Suppressor macrophage treated with lipopolysaccharide for 1 hour (primary cell): Measurements from ENCODE around the gene ARHGAP8.
"Not testable (repeated sequence)": the region's sequence is repeated elsewhere in the genome, so short reads cannot be mapped to it uniquely, and the experiment has no call there.

Experiments
- DNase-seq, 3 donors: peaks; one replicate each; pipeline ENCODE4 v3.0.0-alpha.2; 2020 to 2022

ARHGAP8 gene

DNA sequence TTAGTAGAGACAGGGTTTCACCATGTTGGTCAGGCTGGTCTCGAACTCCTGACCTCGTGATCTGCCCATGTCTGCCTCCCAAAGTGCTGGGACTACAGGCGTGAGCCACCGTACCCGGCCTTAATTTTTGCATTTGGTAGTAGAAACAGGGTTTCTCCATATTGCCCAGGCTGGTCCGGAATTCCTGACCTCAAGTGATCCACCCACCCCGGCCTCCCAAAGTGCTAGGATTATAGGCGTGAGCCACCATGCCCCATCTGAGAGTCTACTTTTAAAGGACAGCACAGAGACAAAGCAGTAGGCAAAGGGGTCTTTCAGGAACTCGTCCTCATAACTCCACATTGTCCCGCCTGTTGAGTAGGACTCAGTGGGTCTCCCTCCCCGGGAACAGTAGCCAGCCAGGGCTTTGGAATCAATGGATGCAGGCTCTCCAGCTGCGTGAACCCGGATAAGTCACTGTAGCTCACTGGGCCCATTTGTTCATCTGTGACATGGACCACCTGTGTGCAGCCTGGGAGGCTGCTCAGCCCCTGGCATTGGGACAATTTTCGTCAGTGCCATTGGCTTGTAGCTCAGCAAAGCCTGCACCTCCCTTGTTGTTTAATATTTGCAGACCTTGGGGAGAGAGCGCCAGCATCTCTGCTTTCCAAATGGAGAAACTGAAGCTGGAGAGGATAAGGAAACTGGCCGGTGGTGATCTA lies 86.1 kb downstream of the ARHGAP8 start:
- DNase-seq = no peak

DNA sequence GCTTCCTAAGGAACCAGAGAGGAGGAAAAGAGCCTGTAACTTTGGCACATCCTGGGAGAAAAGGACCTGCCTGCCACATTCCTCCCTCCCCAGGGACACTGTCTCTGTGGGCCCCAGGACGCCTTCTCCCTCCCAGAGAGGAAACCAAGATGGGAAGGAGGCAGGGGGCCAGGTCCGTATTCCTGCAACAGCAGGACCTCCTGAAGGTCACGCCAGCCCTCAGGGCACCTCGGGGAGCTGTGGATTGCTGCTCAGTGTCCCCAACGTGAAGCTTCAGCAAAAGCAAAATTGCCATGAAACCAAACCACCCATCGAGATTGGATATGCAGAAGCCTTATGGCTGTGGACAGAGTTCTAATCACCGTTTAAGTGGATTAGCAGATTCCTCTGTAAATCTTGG lies 86.7 kb downstream of the ARHGAP8 start:
- DNase-seq = no peak

DNA sequence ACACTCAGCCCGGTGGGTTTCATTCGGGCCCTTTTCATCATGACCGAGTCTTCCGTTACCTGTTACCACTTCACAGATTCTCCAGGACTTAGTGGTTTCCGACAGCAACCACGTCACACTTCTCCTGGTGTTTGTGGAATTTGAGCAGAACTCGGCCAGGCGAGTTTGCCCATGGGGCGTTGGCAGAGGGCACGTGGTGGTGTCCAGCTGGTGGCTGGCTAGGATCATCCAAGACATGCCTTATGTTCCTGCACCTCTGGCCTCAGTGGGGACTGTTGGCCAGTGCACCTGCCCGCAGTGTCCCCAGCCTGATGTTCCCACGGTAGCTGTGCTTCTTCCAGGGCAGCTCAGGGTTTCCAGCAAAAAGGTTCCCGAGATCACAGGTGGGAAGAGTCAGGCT lies 87.3 kb downstream of the ARHGAP8 start:
- no peak for DNase-seq

DNA sequence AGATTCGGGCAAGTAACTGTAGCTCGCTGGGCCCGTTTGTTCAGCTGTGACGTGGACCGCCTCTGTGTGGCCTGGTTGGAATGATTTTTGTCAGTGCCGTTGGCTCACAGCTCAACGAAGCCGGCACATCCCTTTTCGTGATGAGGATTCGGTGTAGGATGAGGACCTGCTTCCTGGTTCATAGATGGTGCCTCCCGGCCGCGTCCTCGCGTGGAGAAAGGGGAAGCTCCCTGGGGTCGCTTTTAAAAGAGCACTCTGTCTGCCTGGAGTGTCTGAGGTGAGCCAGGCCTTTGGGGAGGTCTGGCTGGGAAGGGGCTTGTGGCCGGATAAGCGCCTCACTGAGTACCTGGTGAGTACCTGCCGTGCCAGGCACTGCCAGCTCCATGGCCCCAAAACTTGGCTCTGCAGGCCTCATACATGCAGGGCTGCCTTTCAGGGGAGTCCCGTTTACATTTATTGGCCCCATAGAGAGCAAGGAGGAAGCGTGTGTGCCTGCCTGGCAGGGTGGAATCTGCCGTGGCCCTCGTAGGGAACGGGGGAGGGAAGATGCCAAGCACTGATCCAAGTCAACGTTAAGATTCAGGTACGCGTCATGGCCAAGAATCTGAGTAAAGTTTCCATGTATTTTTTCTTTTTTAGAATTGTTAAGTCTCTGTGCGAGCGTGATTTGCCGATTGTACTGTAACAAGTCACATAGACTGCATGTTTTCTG lies 88.4 kb downstream of the ARHGAP8 start:
- DNase-seq = no peak

DNA sequence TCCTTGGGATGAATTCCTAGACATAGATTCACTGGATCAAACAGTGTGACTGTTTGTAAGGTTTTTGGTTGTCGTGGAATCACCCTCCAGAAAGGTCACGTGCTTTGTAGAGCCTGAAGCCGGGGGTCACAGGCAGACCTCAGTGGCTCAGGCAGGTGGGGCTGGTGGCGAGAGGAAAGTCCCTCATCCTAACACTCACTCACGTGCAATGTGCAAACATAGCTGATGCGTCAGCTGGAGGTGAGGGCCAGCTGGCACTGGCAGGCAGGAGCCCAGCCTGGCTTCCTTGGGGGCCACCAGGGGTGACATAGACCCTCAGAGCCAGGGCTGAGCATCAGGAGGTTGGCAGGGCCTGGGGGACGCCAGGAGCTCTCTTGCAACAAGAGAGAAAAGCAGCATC lies 90.0 kb downstream of the ARHGAP8 start:
- no peak for DNase-seq

DNA sequence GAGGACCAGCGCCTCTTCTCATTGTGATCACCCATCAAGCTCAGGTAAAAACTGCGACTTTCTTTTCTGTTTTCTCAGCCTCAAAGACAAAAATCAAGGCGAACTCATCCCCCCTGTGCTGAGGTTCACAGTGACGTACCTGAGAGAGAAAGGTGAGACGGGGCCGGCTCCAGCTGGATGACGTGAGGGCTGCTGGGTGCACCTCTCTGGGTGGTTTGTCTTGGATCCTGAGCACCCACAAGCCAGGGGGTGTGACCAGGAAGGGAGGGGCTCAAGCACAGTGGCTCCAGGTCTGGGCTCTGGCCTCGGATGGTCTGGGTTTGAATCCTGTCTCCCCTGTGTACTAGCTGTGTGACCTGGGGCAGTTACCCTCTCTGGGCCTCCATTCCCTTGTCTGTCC lies 92.8 kb downstream of the ARHGAP8 start:
- no peak for DNase-seq

DNA sequence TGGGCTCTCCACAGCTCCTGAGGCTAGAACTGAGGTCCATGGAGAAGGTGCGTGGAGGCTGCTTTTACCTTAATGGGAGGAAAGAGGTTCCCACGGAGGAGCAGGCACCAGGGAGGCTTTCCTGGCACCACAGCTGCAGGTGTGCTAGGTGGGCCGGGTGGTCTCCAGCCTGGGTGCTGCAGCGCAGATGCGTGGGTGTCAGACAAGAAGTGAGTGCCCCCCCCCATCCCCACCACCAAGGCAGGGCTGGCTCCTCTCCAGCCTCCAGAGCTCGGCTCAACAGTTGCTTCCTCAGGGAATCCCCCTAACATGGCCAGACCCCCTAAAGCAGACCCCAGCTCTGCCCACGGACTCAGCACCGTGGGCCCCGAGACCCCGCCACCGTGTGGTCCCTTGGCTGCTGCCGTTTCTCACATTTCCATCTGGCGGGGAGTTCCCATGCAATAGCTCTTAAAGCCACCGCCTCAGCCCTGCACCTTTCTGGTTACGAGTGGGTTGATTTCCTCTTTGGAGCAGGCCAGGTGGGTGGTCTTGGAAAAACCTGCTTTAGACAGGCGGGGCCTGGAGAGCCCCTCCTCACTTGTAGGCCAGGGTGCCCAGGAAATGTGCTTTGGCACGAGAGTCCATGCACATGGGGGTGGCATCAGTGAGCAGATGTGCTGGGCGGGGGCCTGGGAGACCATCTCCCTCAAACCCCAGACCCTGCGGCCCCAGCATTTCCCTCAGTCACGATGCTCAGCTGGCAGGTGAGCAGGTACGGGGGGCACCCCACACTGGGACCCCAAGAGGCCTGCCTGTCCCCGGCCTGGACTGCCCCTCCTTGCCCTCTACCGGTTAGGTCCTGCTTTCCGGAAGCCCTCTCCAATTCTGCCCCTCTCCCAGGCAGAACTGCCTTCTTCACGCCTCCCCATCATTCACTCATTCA lies 93.7 kb downstream of the ARHGAP8 start:
- DNase-seq = no peak

DNA sequence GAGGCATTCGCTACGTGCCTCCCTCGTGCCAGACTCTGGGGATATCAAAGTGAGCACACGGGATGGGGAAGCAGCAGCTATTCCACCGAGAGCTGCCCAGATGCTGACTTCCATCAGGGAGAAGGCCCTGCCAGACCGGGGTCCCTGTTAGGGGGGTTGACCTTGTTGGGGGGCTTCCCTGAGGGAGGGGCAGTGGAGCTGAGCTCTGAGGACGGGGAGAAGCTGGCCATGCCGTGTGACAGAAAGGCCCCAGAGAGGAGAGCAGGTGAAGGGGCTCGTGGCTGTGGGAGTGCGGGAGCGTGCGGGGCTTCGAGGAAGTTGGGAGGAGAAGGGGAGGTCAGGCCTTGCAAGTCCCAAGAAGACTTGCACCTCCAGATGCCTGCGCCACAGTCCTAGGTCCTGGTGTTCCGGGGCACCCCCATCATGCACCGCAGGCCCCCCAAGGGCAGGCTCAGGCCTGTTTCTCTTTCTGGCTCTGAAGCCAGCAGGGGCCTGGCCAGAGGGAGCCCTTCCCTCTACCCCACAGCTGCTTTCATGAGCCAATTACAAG lies 94.4 kb downstream of the ARHGAP8 start:
- DNase-seq = no peak

DNA sequence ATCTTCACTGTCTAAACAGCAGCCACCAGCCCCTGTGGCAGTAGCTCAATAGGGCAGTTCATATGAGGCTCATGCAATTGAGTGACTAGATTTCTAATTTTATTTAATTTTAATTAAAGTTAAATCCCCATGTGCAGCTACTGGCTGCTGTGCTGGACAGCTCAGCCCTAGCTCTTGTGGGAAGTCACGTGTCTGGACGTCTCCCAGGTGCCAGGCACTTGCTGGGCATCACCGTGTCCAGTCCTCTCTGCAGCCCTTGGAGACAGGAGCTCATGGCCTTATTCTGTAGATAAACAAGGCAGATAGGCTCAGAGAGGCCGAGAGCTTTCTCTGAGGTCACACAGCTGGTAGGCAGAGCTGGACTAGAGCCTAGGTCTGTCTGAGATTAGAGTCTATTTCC lies 95.0 kb downstream of the ARHGAP8 start:
- no peak for DNase-seq

DNA sequence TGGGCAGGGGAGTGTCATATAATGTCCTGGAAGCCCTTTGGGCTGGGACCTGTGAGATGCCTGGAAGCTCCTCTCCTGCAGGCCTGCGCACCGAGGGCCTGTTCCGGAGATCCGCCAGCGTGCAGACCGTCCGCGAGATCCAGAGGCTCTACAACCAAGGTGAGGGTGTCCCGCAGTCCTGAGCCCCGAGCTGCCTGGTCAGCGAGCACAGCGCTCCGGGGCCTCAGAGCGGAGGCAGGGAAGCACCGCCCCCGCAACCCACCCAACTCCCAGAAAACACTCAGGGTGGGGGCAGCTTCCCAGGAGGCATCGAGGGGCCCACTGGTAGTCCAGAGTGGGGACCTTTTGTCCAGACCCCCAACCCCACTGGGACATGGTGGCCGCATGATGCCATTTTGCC lies 95.5 kb downstream of the ARHGAP8 start:
- no peak for DNase-seq

DNA sequence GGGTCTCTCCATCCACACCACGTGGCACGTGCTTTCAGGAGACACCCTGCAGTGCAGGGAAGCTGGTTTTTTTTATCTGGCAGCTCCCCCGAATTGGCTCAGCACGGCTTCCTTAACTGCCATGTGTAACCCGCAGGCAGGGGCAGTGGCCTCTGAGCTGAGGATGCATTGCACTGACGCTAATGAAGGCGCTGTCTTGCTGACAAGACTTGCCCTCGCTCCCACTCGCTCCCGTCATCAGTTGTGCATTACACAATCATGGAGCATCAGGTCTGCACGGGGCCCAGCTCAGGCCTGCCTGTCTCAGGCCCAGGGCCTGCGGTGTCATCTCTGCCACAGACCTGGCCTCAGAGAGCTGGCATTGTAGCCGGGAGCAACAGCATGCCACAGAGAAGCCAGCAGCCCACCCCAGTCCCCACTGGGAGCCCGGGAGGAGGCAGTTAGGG lies 95.9 kb downstream of the ARHGAP8 start:
- no peak for DNase-seq

DNA sequence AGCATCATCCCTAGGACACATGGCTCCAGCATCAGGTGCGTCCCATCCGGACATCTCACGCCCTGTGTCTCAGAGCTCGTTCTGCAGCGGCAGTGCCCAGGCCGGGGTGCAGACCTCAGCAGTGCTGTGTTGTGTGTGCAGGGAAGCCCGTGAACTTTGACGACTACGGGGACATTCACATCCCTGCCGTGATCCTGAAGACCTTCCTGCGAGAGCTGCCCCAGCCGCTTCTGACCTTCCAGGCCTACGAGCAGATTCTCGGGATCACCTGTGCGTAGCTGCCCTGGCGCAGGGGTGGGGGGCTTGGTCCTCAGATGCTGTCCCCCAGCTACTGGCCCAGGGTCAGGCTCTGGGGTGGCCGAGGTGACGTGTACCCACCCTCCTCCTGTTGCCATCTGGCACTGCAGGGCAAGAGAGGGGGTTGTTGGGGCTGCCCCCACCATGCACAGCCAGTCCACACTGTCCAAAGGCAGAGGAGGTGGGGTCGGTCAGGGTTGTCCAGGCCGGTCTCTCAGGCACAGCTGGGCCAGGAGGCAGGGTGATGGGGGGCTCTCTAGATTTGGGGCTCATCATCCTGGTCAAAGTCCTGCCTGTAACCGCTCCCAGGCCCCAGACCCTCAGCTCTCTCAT lies 96.5 kb downstream of the ARHGAP8 start:
- DNase-seq = no peak

DNA sequence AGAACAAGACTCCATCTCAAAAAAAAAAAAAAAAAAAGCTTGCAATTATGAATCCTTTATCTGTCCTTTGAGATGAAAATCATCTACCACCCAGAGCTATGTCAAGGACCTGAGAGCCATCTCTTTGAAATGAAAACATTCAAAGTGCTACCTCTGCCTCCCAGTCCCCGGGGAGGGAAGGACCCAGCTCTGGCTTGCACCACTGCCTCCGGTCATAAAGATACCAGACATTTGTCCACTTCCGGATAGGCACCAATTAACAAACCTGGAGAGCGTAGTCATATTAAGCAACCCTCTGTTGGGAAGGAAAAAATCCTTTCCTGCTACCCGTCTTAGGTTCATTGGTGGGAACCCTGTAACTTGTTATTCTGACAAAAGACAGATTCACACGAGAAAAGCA lies 98.6 kb downstream of the ARHGAP8 start:
- no peak for DNase-seq

DNA sequence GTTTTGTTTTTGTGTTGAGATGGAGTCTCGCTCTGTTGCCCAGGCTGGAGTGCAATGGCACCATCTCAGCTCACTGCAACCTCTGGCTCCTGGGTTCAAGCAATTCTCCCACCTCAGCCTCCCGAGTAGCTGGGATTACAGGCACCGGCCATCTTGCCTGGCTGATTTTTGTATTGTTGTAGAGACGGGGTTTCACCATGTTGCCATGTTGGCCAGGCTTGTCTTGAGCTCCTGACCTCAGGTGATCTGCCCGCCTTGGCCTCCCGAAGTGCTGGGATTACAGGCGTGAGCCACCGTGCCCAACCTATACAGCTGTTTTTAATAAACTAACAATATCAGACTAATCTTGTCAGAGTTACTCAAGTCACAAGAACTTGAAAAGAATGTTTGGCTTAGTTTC lies 102.3 kb downstream of the ARHGAP8 start:
- not testable (repeated sequence) for DNase-seq

DNA sequence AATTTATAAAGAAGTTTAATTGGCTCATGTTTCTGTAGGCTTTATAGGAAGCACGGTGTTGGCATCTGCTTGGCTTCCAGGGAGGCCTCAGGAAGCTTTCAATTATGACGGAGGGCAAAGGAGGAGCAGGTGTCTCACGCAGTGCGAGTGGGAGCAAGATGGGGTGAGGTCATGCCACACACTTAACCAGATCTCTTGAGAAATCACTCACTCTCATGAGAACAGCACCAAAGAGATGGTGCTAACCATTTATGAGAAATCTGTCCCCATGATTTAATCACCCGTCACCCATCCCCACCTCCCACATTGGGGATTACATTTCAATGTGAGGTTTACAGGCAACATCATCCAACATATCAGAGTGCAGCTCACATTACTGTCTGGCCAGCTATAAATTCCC lies 103.5 kb downstream of the ARHGAP8 start:
- no peak for DNase-seq

DNA sequence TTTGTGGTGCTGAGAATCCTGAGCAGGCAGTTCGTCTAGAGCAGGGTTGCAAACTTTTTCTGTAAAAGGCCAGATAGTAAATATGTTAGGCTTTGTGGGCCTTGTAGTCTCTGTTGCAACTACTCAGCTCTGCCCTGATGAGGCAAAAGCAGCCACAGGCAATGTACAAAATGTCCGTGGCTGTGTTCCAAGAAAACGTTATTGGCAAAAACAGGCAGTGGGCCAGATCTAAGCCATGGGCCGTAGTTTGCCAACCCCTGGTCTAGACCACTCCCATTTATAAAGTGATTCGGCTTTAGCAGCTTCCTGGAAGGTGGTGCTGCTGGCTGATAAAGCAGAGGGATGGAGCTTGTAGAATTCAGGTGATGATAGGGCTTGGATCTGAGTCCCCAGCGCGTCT lies 106.4 kb downstream of the ARHGAP8 start:
- DNase-seq = not testable (repeated sequence)

DNA sequence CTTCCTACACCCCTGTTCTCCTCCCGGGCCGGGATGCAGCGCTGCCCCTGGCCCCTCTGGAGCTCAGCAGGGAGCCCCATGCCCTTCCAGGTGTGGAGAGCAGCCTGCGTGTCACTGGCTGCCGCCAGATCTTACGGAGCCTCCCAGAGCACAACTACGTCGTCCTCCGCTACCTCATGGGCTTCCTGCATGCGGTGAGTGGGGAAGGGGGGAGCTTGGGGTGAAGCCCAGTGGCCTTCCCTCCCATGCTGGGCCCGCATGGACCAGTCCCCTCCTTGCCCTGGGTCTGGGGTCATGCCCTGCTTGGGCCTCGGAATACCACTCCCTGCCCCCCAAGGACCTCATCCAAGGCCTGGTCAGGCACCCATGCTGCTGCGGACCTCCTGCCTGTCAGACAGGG lies 107.3 kb downstream of the ARHGAP8 start:
- no peak for DNase-seq

DNA sequence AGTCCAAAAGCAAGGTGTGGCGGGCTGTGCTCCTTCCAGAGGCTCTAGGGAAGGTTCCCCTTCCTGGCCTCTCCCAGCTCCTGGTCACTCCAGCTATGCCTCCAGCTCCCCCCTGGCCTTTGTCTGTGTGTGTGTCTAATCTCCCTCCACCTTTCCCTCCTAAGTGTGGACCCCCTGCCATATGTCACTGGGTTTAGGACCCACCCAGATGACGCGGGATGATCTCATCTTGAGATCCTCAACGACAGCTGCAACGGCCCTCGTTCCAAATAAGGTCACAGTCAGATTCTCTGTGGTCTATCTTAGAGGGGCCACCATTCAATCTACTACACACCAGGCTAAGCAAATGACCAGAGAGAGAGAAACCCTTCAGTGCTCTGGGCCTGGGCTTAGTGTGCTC lies 107.9 kb downstream of the ARHGAP8 start:
- DNase-seq = no peak

DNA sequence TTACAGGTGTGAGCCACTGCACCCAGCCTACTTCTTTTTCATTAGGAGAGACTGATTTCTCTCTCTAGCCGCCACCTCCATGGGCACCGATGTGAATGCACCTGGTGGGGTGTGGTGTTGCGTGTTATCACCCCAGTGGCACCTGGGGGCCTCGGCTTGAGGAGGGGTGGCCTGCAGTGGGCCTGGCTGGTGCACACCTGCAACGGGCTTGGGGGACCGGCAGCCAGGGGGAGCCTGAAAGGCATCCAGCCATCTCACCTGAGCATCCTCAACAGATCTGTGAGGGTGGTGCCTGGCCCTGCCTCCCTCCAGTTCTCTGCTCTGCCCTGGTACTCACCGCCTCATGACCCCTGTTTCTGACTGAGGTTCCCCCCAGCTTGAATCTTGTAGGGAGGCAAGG lies 108.9 kb downstream of the ARHGAP8 start:
- no peak for DNase-seq

DNA sequence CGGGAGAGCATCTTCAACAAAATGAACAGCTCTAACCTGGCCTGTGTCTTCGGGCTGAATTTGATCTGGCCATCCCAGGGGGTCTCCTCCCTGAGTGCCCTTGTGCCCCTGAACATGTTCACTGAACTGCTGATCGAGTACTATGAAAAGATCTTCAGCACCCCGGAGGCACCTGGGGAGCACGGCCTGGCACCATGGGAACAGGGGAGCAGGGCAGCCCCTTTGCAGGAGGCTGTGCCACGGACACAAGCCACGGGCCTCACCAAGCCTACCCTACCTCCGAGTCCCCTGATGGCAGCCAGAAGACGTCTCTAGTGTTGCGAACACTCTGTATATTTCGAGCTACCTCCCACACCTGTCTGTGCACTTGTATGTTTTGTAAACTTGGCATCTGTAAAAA lies 109.9 kb downstream of the ARHGAP8 start:
- DNase-seq = no peak

DNA sequence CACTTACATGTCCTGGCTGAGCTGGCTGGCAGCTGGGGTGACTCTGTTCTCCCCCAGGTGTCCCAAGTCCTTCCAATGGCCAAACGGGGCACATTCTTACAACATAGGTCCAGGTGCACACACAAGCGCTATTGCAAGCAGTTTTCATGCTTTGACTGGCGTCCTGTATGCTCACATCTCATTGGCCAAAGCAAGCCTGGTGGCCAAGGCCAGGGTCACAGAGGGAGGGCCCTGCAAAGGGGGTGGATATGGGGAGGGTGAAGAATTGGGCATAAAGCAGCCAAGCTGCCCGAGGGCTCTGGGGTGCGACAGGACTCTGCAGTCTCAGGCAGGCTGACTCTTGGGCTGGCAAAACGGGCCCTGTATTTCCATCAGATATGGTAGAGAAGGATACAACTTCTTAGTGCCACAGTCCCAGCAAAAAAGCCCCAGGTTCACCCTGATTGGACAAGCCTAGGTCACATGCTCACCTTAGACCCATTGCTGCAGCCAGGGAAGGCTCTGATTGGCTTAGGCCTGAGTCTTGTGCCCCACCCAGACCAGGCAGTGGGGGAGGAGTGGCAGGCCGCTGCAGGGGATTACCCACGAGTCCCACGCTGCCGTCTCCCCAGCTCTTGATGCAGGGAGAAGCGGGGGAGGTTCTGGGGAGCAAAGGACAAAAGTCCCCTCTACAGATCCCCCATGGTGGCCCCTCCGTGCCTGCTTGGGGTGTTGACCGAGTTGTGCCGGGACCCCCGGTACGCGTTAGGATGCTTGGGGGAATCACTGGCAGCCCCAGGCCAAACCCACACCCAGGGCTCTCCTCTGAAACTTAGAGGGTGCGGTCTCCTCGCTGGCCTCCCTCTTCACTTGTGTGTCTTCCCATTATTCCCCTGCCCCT lies 110.8 kb downstream of the ARHGAP8 start:
- DNase-seq = peak in 1 of 3 donors; percentile 4
